ENCODE results near the gene FCER2. TPM values are rescaled to one million over a fixed set of nuclear protein-coding genes. Genes with fewer than 3 reads are reported as not detected.
"Not testable (repeated sequence)": the region's sequence is repeated elsewhere in the genome, so short reads cannot be mapped to it uniquely, and the experiment has no call there.

Gene FCER2
- total RNA-seq: 0.25 TPM in 1 of 2 replicates, not detected in the other

- intact Hi-C loops (cut with micrococcal nuclease): no loop called here
These were observed at the start of gene FCER2 for GRCh38 chr19:7701654-7702457. Gene FCER2, minus strand, starts transcription at chr19:7702131. Its CDS starts 2,371 bp downstream, at chr19:7699760.

- intact Hi-C loops (cut with micrococcal nuclease): no loop called here
These were observed 49.3 kb upstream of the FCER2 start for GRCh38 chr19:7751157-7751783.

GRCh38 chr19:7748756-7749155, 46.8 kb upstream of the FCER2 start:
- intact Hi-C loops (cut with micrococcal nuclease): no loop called here

GRCh38 chr19:7748171-7748570, 46.2 kb upstream of the FCER2 start:
- intact Hi-C loops (cut with micrococcal nuclease): no loop called here

GRCh38 chr19:7746903-7747884, 45.3 kb upstream of the FCER2 start, which contains the start of gene CD209:
Gene CD209, minus strand, starts transcription at chr19:7747534. Its CDS starts 23 bp downstream, at chr19:7747511.
- intact Hi-C loops (cut with micrococcal nuclease): no loop called here

GRCh38 chr19:7746306-7746705, 44.4 kb upstream of the FCER2 start:
- intact Hi-C loops (cut with micrococcal nuclease): not testable (repeated sequence)

GRCh38 chr19:7744871-7745650, 43.1 kb upstream of the FCER2 start:
- intact Hi-C loops (cut with micrococcal nuclease): no loop called here

GRCh38 chr19:7744199-7744786, 42.4 kb upstream of the FCER2 start:
- intact Hi-C loops (cut with micrococcal nuclease): no loop called here

GRCh38 chr19:7743425-7743841, 41.5 kb upstream of the FCER2 start:
- intact Hi-C loops (cut with micrococcal nuclease): no loop called here

GRCh38 chr19:7742991-7743390, 41.1 kb upstream of the FCER2 start:
- intact Hi-C loops (cut with micrococcal nuclease): no loop called here

GRCh38 chr19:7742575-7742974, 40.6 kb upstream of the FCER2 start:
- intact Hi-C loops (cut with micrococcal nuclease): no loop called here

GRCh38 chr19:7740682-7741054, 38.7 kb upstream of the FCER2 start:
- intact Hi-C loops (cut with micrococcal nuclease): no loop called here

GRCh38 chr19:7739801-7740681, 38.1 kb upstream of the FCER2 start:
- intact Hi-C loops (cut with micrococcal nuclease): no loop called here

- intact Hi-C loops (cut with micrococcal nuclease): no loop called here
These were observed 37.4 kb upstream of the FCER2 start for GRCh38 chr19:7739211-7739755.

GRCh38 chr19:7738023-7738422, 36.1 kb upstream of the FCER2 start:
- intact Hi-C loops (cut with micrococcal nuclease): no loop called here

- intact Hi-C loops (cut with micrococcal nuclease): no loop called here
These were observed 35.3 kb upstream of the FCER2 start for GRCh38 chr19:7737215-7737614.

- intact Hi-C loops (cut with micrococcal nuclease): no loop called here
These were observed 34.2 kb upstream of the FCER2 start for GRCh38 chr19:7736148-7736547.

- intact Hi-C loops (cut with micrococcal nuclease): no loop called here
These were observed 32.6 kb upstream of the FCER2 start for GRCh38 chr19:7734220-7735203.

All from T-helper 2 cell treated with Interferon-gamma antibody and Interleukin-4, amounts not matched to agents 100 ng/mL and 5 ng/mL, for 36 hours (primary cell).